Loucy (cell line): Measurements from ENCODE around the gene UBTD1.

ENCODE experiments used
- H2AFZ ChIP-seq: fragments of 200-600 bp; sonication (generic); 2 replicates; pipeline ENCODE4 v1.6.0; 2016; ENCODE audit warnings: antibody characterized with exemption, mild to moderate bottlenecking, low read length, moderate library complexity
- H3F3A ChIP-seq: fragments of 200-600 bp; 2 replicates; pipeline ENCODE4 v1.6.0; 2016; ENCODE audit warnings: antibody characterized with exemption, low read depth, mild to moderate bottlenecking
- H3K27me3 ChIP-seq: fragments of 200-600 bp; sonication (generic); 2 replicates; pipeline ENCODE4 v1.6.1; 2014; ENCODE audit warnings: low read length, mild to moderate bottlenecking; ENCODE audit not compliant: insufficient read depth, poor library complexity, severe bottlenecking
- H3K36me3 ChIP-seq: fragments of 200-600 bp; sonication (generic); 2 replicates; pipeline ENCODE4 v1.6.1; 2016; ENCODE audit warnings: low read length; ENCODE audit not compliant: insufficient read depth
- H3K4me1 ChIP-seq: fragments of 200-600 bp; sonication (generic); 2 replicates; pipeline ENCODE4 v1.5.1; 2014; ENCODE audit warnings: low read length, mild to moderate bottlenecking; ENCODE audit not compliant: insufficient read depth, poor library complexity, severe bottlenecking
- H3K4me2 ChIP-seq: fragments of 200-600 bp; sonication (generic); 2 replicates; pipeline ENCODE4 v1.6.0; 2014; ENCODE audit warnings: antibody characterized with exemption, low read length, low read depth, mild to moderate bottlenecking; ENCODE audit not compliant: poor library complexity, severe bottlenecking
- H3K4me3 ChIP-seq: fragments of 200-600 bp; sonication (generic); 2 replicates; pipeline ENCODE4 v1.5.1; 2014; ENCODE audit warnings: low read length, mild to moderate bottlenecking, mixed read lengths; ENCODE audit not compliant: poor library complexity, severe bottlenecking
- H3K79me2 ChIP-seq: fragments of 200-600 bp; sonication (generic); 2 replicates; pipeline ENCODE4 v1.6.1; 2014; ENCODE audit warnings: low read length; ENCODE audit not compliant: insufficient read depth
- H3K9ac ChIP-seq: fragments of 200-600 bp; sonication (generic); 2 replicates; pipeline ENCODE4 v1.6.0; 2014; ENCODE audit warnings: mild to moderate bottlenecking, low read depth, low read length, moderate library complexity; ENCODE audit not compliant: poor library complexity, severe bottlenecking
- H3K9me2 ChIP-seq: fragments of 200-600 bp; sonication (generic); replicated peaks from 2 replicates; pipeline ENCODE4 v1.6.1; 2016; ENCODE audit warnings: low read depth, low read length, mixed read lengths
- H3K9me3 ChIP-seq: fragments of 200-600 bp; sonication (generic); 2 replicates; pipeline ENCODE4 v1.6.1; 2014; ENCODE audit warnings: mild to moderate bottlenecking, antibody characterized with exemption, low read length, low read depth; ENCODE audit not compliant: insufficient read depth
- H4K20me1 ChIP-seq: fragments of 200-600 bp; sonication (generic); 2 replicates; pipeline ENCODE4 v1.6.0; 2014; ENCODE audit warnings: antibody characterized with exemption, low read length, mild to moderate bottlenecking; ENCODE audit not compliant: insufficient read depth, poor library complexity, severe bottlenecking
- CTCF ChIP-seq: fragments of 200-600 bp; sonication (generic); conservative IDR thresholded peaks from 2 replicates; pipeline ENCODE4 v1.5.1; 2014; ENCODE audit warnings: mild to moderate bottlenecking, antibody characterized with exemption, low read length
- EZH2phosphoT487 ChIP-seq: fragments of 200-600 bp; IDR thresholded peaks from 2 replicates; pipeline ENCODE4 v1.6.1; 2018; ENCODE audit warnings: antibody characterized with exemption, mild to moderate bottlenecking, moderate library complexity, borderline replicate concordance

The UBTD1 gene

GRCh38 chr10:97514344-97514743 is 15.6 kb downstream of the UBTD1 start:
- H3K4me1 ChIP-seq: no peaks in the 10 kb centered on the region
- H3K4me2 ChIP-seq: no peak overlapping the region
- TF ChIP-seq EZH2phosphoT487: no peak
- TF ChIP-seq CTCF: no peak
- H4K20me1 ChIP-seq: no peaks in the 10 kb centered on the region
- H3K9me2 ChIP-seq: no peaks in the 10 kb centered on the region
- H2AFZ ChIP-seq: no peak overlapping the region
- H3K36me3 ChIP-seq: no peaks in the 10 kb centered on the region
- H3K27me3 ChIP-seq: no peaks in the 10 kb centered on the region
- no peaks in the 10 kb centered on the region for H3F3A ChIP-seq
- no peaks in the 10 kb centered on the region for H3K9me3 ChIP-seq
- no peaks in the 10 kb centered on the region for H3K79me2 ChIP-seq
- no peak overlapping the region for H3K4me3 ChIP-seq
- no peak overlapping the region for H3K9ac ChIP-seq

- TF ChIP-seq CTCF (no peak), EZH2phosphoT487 (no peak)
These were observed 16.7 kb downstream of the UBTD1 start for GRCh38 chr10:97515271-97515978.

DNA sequence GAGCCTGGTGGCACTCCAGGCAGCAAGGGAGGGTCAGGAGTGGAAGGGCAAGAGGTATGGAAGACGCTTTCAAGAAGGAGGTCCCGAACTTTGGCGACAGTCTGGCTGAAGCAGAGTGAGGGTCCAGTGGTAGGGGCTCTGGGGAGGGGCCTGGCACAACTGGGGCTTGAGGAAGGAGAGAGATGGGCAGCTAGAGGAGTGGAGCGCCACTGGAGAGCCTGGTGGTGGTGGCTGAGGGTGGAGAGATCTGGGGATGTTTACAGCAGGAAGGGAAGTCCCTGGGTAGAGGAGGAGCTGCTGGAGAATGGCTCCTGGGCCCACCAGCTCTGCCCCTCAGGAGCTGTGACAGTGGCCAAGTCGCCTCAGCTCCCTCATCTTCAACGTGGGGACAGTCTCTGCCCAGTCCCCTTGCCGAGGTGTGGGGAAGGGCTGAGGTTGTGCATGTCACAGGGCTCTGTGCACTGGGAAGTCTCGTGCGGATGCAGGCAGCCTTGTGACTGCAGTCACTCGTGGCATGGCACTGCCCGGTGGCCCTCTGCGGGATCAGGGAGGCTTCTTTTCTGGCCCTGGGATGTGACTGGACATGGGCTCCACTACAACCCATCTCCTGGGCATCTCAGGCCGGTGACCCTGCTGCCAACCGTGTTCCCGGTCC is 18.5 kb downstream of the UBTD1 start:
- Histone ChIP-seq H4K20me1 (no peaks in the 10 kb centered on the region), H3K4me2 (no peak overlapping the region), H3K27me3 (no peaks in the 10 kb centered on the region)

More at GRCh38 chr10:97515271-97515978, 16.7 kb downstream of the UBTD1 start:
- H3F3A ChIP-seq: no peaks in the 10 kb centered on the region
- no peaks in the 10 kb centered on the region for H3K9me3 ChIP-seq
- no peak overlapping the region for H3K4me2 ChIP-seq
- H2AFZ ChIP-seq: no peak overlapping the region
- H3K27me3 ChIP-seq: no peaks in the 10 kb centered on the region
- no peaks in the 10 kb centered on the region for H3K36me3 ChIP-seq
- H3K9me2 ChIP-seq: no peaks in the 10 kb centered on the region
- H3K4me3 ChIP-seq: no peak overlapping the region
- H3K9ac ChIP-seq: no peak overlapping the region
- no peaks in the 10 kb centered on the region for H3K79me2 ChIP-seq
- no peaks in the 10 kb centered on the region for H4K20me1 ChIP-seq
- no peaks in the 10 kb centered on the region for H3K4me1 ChIP-seq

More for the DNA sequence above, 18.5 kb downstream of the UBTD1 start:
- Histone ChIP-seq H3F3A (no peaks in the 10 kb centered on the region), H3K36me3 (no peaks in the 10 kb centered on the region), H3K4me1 (no peaks in the 10 kb centered on the region), H3K9ac (no peak overlapping the region), H3K9me3 (no peaks in the 10 kb centered on the region), H3K79me2 (no peaks in the 10 kb centered on the region), H3K9me2 (no peaks in the 10 kb centered on the region), H3K4me3 (no peak overlapping the region), H2AFZ (no peak overlapping the region)
- TF ChIP-seq CTCF (no peak), EZH2phosphoT487 (no peak)
